ENCODE results near the gene CCDC149. TPM values are rescaled to one million over a fixed set of nuclear protein-coding genes. Genes with fewer than 3 reads are reported as not detected.

CCDC149 gene
- total RNA-seq, 1 experiment from 2014 or later, result 8.9 TPM

- DNase-seq, result no peak
- no peak overlapping the region for H3K27ac Mint-ChIP-seq (ENCODE audit: unreplicated experiment)
- TF ChIP-seq CTCF (IDR thresholded peaks at IDR 0.05; ENCODE audit: unreplicated experiment), result no peak
- peaks cover 5% of the 10 kb centered on the region for H3K36me3 Mint-ChIP-seq (ENCODE audit: insufficient read depth, unreplicated experiment)
- intact Hi-C loops (cut with micrococcal nuclease; ENCODE audit: unreplicated experiment), result loop anchor here (10.0 kb wide), 1 partner anchor 56 kb away; the partner anchor contains the start of gene CCDC149
- no peak overlapping the region for H3K4me3 Mint-ChIP-seq (ENCODE audit: low read depth, unreplicated experiment)
- BruUV-seq (replicated peaks), result no TSS peak
- no peaks in the 10 kb centered on the region for H3K27me3 Mint-ChIP-seq (ENCODE audit: unreplicated experiment)
- peaks cover 39% of the 10 kb centered on the region for H3K4me1 Mint-ChIP-seq (ENCODE audit: low read depth, unreplicated experiment)
- H3K9me3 Mint-ChIP-seq (ENCODE audit: low read depth, unreplicated experiment), result peaks cover 7% of the 10 kb centered on the region
- CTCF ChIA-PET, result no interaction called here
Measured at GRCh38 chr4:24858550-24858949, 54.3 kb downstream of the CCDC149 start.

GRCh38 chr4:24858026-24858425 lies 54.8 kb downstream of the CCDC149 start:
- BruUV-seq (replicated peaks), result no TSS peak
- intact Hi-C loops (cut with micrococcal nuclease; ENCODE audit: unreplicated experiment), result loop anchor here (10.0 kb wide), 1 partner anchor 57 kb away; the partner anchor contains the start of gene CCDC149
- H3K9me3 Mint-ChIP-seq (ENCODE audit: low read depth, unreplicated experiment), result peaks cover 7% of the 10 kb centered on the region
- H3K4me3 Mint-ChIP-seq (ENCODE audit: low read depth, unreplicated experiment), result no peak overlapping the region
- peak overlapping the region; percentile 20 for H3K27ac Mint-ChIP-seq (ENCODE audit: unreplicated experiment)
- H3K36me3 Mint-ChIP-seq (ENCODE audit: insufficient read depth, unreplicated experiment), result peaks cover 5% of the 10 kb centered on the region
- DNase-seq, result no peak
- CTCF ChIA-PET, result no interaction called here
- TF ChIP-seq CTCF (IDR thresholded peaks at IDR 0.05; ENCODE audit: unreplicated experiment), result no peak
- H3K27me3 Mint-ChIP-seq (ENCODE audit: unreplicated experiment), result no peaks in the 10 kb centered on the region
- H3K4me1 Mint-ChIP-seq (ENCODE audit: low read depth, unreplicated experiment), result peaks cover 44% of the 10 kb centered on the region

- intact Hi-C loops (cut with micrococcal nuclease; ENCODE audit: unreplicated experiment), result loop anchor here (10.0 kb wide), 1 partner anchor 58 kb away; the partner anchor contains the start of gene CCDC149
- Mint-ChIP-seq H3K9me3 (ENCODE audit: low read depth, unreplicated experiment) (peaks cover 2% of the 10 kb centered on the region), H3K36me3 (ENCODE audit: insufficient read depth, unreplicated experiment) (peaks cover 5% of the 10 kb centered on the region), H3K4me3 (ENCODE audit: low read depth, unreplicated experiment) (no peak overlapping the region), H3K4me1 (ENCODE audit: low read depth, unreplicated experiment) (peaks cover 58% of the 10 kb centered on the region), H3K27ac (ENCODE audit: unreplicated experiment) (peak overlapping the region; percentile 56), H3K27me3 (ENCODE audit: unreplicated experiment) (no peaks in the 10 kb centered on the region)
- CTCF ChIA-PET, result interaction anchor here (0.5 to 0.6 kb wide), 2 partner anchors 473 to 783 kb away, joined by 4 read pairs; no protein-coding TSS in a partner anchor
- BruUV-seq (replicated peaks), result no TSS peak
- no peak for TF ChIP-seq CTCF (IDR thresholded peaks at IDR 0.05; ENCODE audit: unreplicated experiment)
- peak; percentile 25 for DNase-seq
Measured at GRCh38 chr4:24856586-24856985, 56.3 kb downstream of the CCDC149 start.

- CTCF ChIA-PET, result no interaction called here
- no peak overlapping the region for H3K27ac Mint-ChIP-seq (ENCODE audit: unreplicated experiment)
- no peak overlapping the region for H3K4me3 Mint-ChIP-seq (ENCODE audit: low read depth, unreplicated experiment)
- H3K4me1 Mint-ChIP-seq (ENCODE audit: low read depth, unreplicated experiment), result peaks cover 67% of the 10 kb centered on the region
- no peaks in the 10 kb centered on the region for H3K27me3 Mint-ChIP-seq (ENCODE audit: unreplicated experiment)
- no peak for DNase-seq
- TF ChIP-seq CTCF (IDR thresholded peaks at IDR 0.05; ENCODE audit: unreplicated experiment), result no peak
- peaks cover 5% of the 10 kb centered on the region for H3K36me3 Mint-ChIP-seq (ENCODE audit: insufficient read depth, unreplicated experiment)
- intact Hi-C loops (cut with micrococcal nuclease; ENCODE audit: unreplicated experiment), result loop anchor here (10.0 kb wide), 1 partner anchor 59 kb away; the partner anchor contains the start of gene CCDC149
- no TSS peak for BruUV-seq (replicated peaks)
- H3K9me3 Mint-ChIP-seq (ENCODE audit: low read depth, unreplicated experiment), result peaks cover 2% of the 10 kb centered on the region
Measured at GRCh38 chr4:24855741-24856140, 57.1 kb downstream of the CCDC149 start.

All from Calu3 (cell line).